ENCODE measurements around the gene TLE3. TPM values are rescaled to one million over a fixed set of nuclear protein-coding genes. Genes with fewer than 3 reads are reported as not detected.

The TLE3 gene
- polyA plus RNA-seq, 1 donor (not counting 4 experiments of a cell fraction or from before 2014, with no cell fraction given), result 8.3 TPM

- Histone ChIP-seq H3K4me1 (ENCODE audit: control insufficient read depth, extremely low read depth, insufficient read depth, low read length) (no peaks in the 10 kb centered on the region), H4K20me1 (ENCODE audit: control insufficient read depth, extremely low read depth, insufficient read depth, low read length) (no peaks in the 10 kb centered on the region), H3K9ac (ENCODE audit: control insufficient read depth, extremely low read depth, insufficient read depth, low read length) (no peak overlapping the region), H3K4me2 (ENCODE audit: control insufficient read depth, extremely low read depth, insufficient read depth, low read depth, low read length) (no peak overlapping the region), H2AFZ (ENCODE audit: control insufficient read depth, low read length) (no peak overlapping the region), H3K36me3 (ENCODE audit: control insufficient read depth in 2 of 2, extremely low read depth in 1 of 2, insufficient read depth in 2 of 2, low read length in 2 of 2) (peaks cover 34 to 60% of the 10 kb centered on the region in 2 experiments), H3K79me2 (ENCODE audit: control insufficient read depth, insufficient read depth, low read length) (no peaks in the 10 kb centered on the region), H3K9me3 (ENCODE audit: control insufficient read depth, low read depth, low read length) (no peaks in the 10 kb centered on the region), H3K4me3 (ENCODE audit: control insufficient read depth in 2 of 3, extremely low read depth in 1 of 3, insufficient read depth in 2 of 3, low read depth in 1 of 3, low read length in 3 of 3) (no peak overlapping the region), H3K27me3 (ENCODE audit: control insufficient read depth, extremely low read depth, insufficient read depth, low read length) (no peaks in the 10 kb centered on the region), H3K27ac (ENCODE audit: control insufficient read depth, insufficient read depth, low read length) (no peak overlapping the region), H3K9me1 (ENCODE audit: control insufficient read depth, extremely low read depth, insufficient read depth, low read length) (no peaks in the 10 kb centered on the region)
- DNase-seq (ENCODE audit: low read depth, low spot score) (no peak), FAIRE-seq (no peak)
- dilution Hi-C loops (cut with MboI; ENCODE audit: extremely low pct_ligation_motif_present, low sequenced_read_pairs), result no loop called here
- TF ChIP-seq CTCF (optimal IDR thresholded peaks at IDR 0.05 in 1 of 3, IDR thresholded peaks at IDR 0.05 in 1 of 3, conservative IDR thresholded peaks at IDR 0.05 in 1 of 3; ENCODE audit: extremely low read depth in 1 of 3, insufficient read depth in 2 of 3, low read length in 3 of 3), result no peak
- TF ChIP-seq EZH2 (IDR thresholded peaks at IDR 0.05; ENCODE audit: low read length), result no peak
These were observed 37.3 kb downstream of the TLE3 start for GRCh38 chr15:70060214-70060992.

- no peaks in the 10 kb centered on the region for H3K4me1 ChIP-seq (ENCODE audit: control insufficient read depth, extremely low read depth, insufficient read depth, low read length)
- FAIRE-seq (no peak), DNase-seq (ENCODE audit: low read depth, low spot score) (no peak)
- dilution Hi-C loops (cut with MboI; ENCODE audit: extremely low pct_ligation_motif_present, low sequenced_read_pairs), result no loop called here
- no peak overlapping the region for H3K4me3 ChIP-seq (ENCODE audit: control insufficient read depth in 2 of 3, extremely low read depth in 1 of 3, insufficient read depth in 2 of 3, low read depth in 1 of 3, low read length in 3 of 3)
- no peaks in the 10 kb centered on the region for H3K9me1 ChIP-seq (ENCODE audit: control insufficient read depth, extremely low read depth, insufficient read depth, low read length)
- no peak for TF ChIP-seq CTCF (optimal IDR thresholded peaks at IDR 0.05 in 1 of 3, IDR thresholded peaks at IDR 0.05 in 1 of 3, conservative IDR thresholded peaks at IDR 0.05 in 1 of 3; ENCODE audit: extremely low read depth in 1 of 3, insufficient read depth in 2 of 3, low read length in 3 of 3)
- no peak for TF ChIP-seq EZH2 (IDR thresholded peaks at IDR 0.05; ENCODE audit: low read length)
- no peaks in the 10 kb centered on the region for H3K9me3 ChIP-seq (ENCODE audit: control insufficient read depth, low read depth, low read length)
- H4K20me1 ChIP-seq (ENCODE audit: control insufficient read depth, extremely low read depth, insufficient read depth, low read length), result no peaks in the 10 kb centered on the region
- no peak overlapping the region for H3K27ac ChIP-seq (ENCODE audit: control insufficient read depth, insufficient read depth, low read length)
- H3K36me3 ChIP-seq (ENCODE audit: control insufficient read depth in 2 of 2, extremely low read depth in 1 of 2, insufficient read depth in 2 of 2, low read length in 2 of 2), result peaks cover 41 to 63% of the 10 kb centered on the region in 2 experiments
- no peaks in the 10 kb centered on the region for H3K27me3 ChIP-seq (ENCODE audit: control insufficient read depth, extremely low read depth, insufficient read depth, low read length)
- H2AFZ ChIP-seq (ENCODE audit: control insufficient read depth, low read length), result no peak overlapping the region
- H3K79me2 ChIP-seq (ENCODE audit: control insufficient read depth, insufficient read depth, low read length), result no peaks in the 10 kb centered on the region
- no peak overlapping the region for H3K4me2 ChIP-seq (ENCODE audit: control insufficient read depth, extremely low read depth, insufficient read depth, low read depth, low read length)
- no peak overlapping the region for H3K9ac ChIP-seq (ENCODE audit: control insufficient read depth, extremely low read depth, insufficient read depth, low read length)
These were observed 38.1 kb downstream of the TLE3 start for GRCh38 chr15:70059476-70060213.
